Vagina (tissue), 2 donors: ENCODE data around the gene GNPTG.

Experiments used
- CTCF ChIP-seq, 3 experiments: fragments of 450-650 bp in 2 of 3; fragments of 200-600 bp in 1 of 3; sonication (generic) in 1 of 3; IDR thresholded peaks; one replicate each; pipeline ENCODE4 v1.5.1; 2017 to 2019; ENCODE audit warnings: antibody characterized with exemption in 3 of 3, mild to moderate bottlenecking in 2 of 3, moderate library complexity in 2 of 3
- POLR2A ChIP-seq, 2 donors: fragments of 450-650 bp; IDR thresholded peaks; one replicate each; pipeline ENCODE4 v1.6.1; 2017; ENCODE audit warnings: antibody characterized with exemption in 2 of 2, mild to moderate bottlenecking in 2 of 2, moderate library complexity in 2 of 2
- POLR2AphosphoS5 ChIP-seq, 2 donors: sonication (generic); formaldehyde crosslinking; IDR thresholded peaks; one replicate each; pipeline ENCODE4 v1.9.0; 2017; ENCODE audit warnings: antibody characterized with exemption in 2 of 2, mild to moderate bottlenecking in 2 of 2, low read depth in 1 of 2; ENCODE audit not compliant: insufficient read depth in 1 of 2

GRCh38 chr16:1326946-1327618 is 24.6 kb upstream of the GNPTG start:
- no peak for TF ChIP-seq CTCF (IDR thresholded peaks at IDR 0.05)
- no peak for TF ChIP-seq POLR2A (IDR thresholded peaks at IDR 0.05)
- TF ChIP-seq POLR2AphosphoS5 (IDR thresholded peaks at IDR 0.05; ENCODE audit: insufficient read depth in 1 of 2, low read depth in 1 of 2) = no peak
